Peyer's patch (tissue), 4 donors: ENCODE results near the gene CLASRP. TPM values are rescaled to one million over a fixed set of nuclear protein-coding genes. Genes with fewer than 3 reads are reported as not detected.

Source experiments
- DNase-seq, 3 donors: peaks; one replicate each; pipeline ENCODE4 v3.0.0-alpha.2; 2017 to 2019
- H3K27ac ChIP-seq, 4 donors: fragments of 200-600 bp; sonication (generic); one replicate each; pipeline ENCODE4 v1.5.1; 2016 to 2019
- H3K27me3 ChIP-seq, 2 donors: fragments of 200-600 bp; sonication (generic); one replicate each; pipeline ENCODE4 v1.5.1; 2019
- H3K36me3 ChIP-seq, 3 donors: fragments of 200-600 bp; sonication (generic); one replicate each; pipeline ENCODE4 v1.5.1; 2016 to 2019
- H3K4me1 ChIP-seq, 4 donors: fragments of 200-600 bp; sonication (generic); one replicate each; pipeline ENCODE4 v1.5.1; 2016 to 2019
- H3K4me3 ChIP-seq, 4 donors: fragments of 200-600 bp; sonication (generic); 1 replicate in 3 of 4; 2 replicates in 1 of 4; pipeline ENCODE4 v1.5.1; 2016 to 2019; ENCODE audit warnings: mild to moderate bottlenecking in 1 of 4
- H3K9me3 ChIP-seq, 4 donors: fragments of 200-600 bp; sonication (generic); one replicate each; pipeline ENCODE4 v1.5.1; 2016 to 2019; ENCODE audit warnings: mild to moderate bottlenecking in 1 of 4
- POLR2A ChIP-seq, 2 donors: fragments of 450-650 bp; IDR thresholded peaks; one replicate each; pipeline ENCODE4 v1.5.1; 2017; ENCODE audit warnings: antibody characterized with exemption in 2 of 2, mild to moderate bottlenecking in 2 of 2, moderate library complexity in 2 of 2
- total RNA-seq, 4 donors: library from RNA; depleted of rRNA; stranded (reverse); fragments of >200 nt; gene quantifications; one replicate each; pipeline ENCODE4 v1.1.0, GENCODE V29; 2016
- TF ChIP-seq, protein P1 (sequence below), 6 experiments: fragments of 450-650 bp in 4 of 6; fragments of 200-600 bp in 2 of 6; sonication (generic) in 1 of 6; IDR thresholded peaks; one replicate each; pipeline ENCODE4 v1.5.1; 2017 to 2019; ENCODE audit warnings: antibody characterized with exemption in 6 of 6, mild to moderate bottlenecking in 3 of 6, moderate library complexity in 1 of 6

Gene CLASRP
- total RNA-seq, 4 donors from 2014 or later, result 94.2 to 310 (median 147) TPM

DNA sequence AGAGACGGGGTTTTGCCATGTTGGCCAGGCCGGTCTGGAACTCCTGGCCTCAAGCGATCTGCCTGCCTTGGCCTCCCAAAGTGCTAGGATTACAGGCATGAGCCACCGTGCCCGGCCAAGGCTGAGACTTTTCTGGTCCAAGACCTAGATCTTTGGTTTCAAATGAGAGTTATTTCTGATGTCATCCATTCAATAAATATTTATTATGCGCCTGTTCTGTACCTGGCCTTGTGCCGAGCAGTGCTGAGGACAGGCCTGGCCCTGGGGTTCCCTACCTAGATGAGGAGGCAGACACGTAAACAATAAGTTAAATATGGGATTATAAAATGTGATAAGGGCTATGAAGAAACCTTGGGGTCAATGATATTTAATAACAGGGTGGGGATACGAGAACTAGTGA, 33.1 kb upstream of the CLASRP start:
- H3K27me3 ChIP-seq, result no peaks in the 10 kb centered on the region
- TF ChIP-seq POLR2A (IDR thresholded peaks at IDR 0.05), result peak in 1 of 2 donors; percentile 80
- TF ChIP-seq, protein P1, sequence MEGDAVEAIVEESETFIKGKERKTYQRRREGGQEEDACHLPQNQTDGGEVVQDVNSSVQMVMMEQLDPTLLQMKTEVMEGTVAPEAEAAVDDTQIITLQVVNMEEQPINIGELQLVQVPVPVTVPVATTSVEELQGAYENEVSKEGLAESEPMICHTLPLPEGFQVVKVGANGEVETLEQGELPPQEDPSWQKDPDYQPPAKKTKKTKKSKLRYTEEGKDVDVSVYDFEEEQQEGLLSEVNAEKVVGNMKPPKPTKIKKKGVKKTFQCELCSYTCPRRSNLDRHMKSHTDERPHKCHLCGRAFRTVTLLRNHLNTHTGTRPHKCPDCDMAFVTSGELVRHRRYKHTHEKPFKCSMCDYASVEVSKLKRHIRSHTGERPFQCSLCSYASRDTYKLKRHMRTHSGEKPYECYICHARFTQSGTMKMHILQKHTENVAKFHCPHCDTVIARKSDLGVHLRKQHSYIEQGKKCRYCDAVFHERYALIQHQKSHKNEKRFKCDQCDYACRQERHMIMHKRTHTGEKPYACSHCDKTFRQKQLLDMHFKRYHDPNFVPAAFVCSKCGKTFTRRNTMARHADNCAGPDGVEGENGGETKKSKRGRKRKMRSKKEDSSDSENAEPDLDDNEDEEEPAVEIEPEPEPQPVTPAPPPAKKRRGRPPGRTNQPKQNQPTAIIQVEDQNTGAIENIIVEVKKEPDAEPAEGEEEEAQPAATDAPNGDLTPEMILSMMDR (IDR thresholded peaks at IDR 0.05), result no peak
- peak overlapping the region in 1 of 4 donors; percentile 30 for H3K4me3 ChIP-seq
- DNase-seq, result peak in 2 of 3 donors; percentile 83 to 89
- H3K9me3 ChIP-seq, result no peaks in the 10 kb centered on the region
- H3K36me3 ChIP-seq, result no peaks in the 10 kb centered on the region
- H3K27ac ChIP-seq, result peak overlapping the region in 3 of 4 donors; percentile 67 to 93 (median 90)
- H3K4me1 ChIP-seq, result peaks cover 6 to 27% (median 7%) of the 10 kb centered on the region in 4 donors

DNA sequence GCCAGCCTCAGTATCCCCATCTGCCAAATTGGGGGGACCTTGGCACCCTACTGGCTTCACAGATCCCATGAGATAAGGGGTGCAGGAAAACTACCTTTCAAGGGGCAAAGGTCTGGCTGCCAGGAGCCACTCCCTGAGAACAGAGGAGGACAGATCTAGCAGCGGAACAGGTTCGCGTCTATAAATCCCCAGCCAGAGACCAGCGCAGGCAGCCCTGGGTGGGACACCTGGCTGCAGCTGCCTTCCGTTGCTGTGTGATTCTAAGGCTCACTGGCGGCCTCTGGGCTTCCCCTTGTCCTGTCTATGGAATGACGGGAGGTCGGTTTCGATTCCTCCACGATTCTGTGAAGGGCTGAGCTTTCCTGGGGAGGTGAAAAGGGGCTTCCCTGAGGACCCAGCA, 30.3 kb upstream of the CLASRP start:
- peak in 2 of 3 donors; percentile 82 to 87 for DNase-seq
- Histone ChIP-seq H3K27ac (peak overlapping the region in 3 of 4 donors; percentile 67 to 97 (median 90)), H3K4me3 (peak overlapping the region in 2 of 4 donors; percentile 35 to 36), H3K4me1 (peaks cover 0 to 18% (median 4%) of the 10 kb centered on the region in 4 donors), H3K36me3 (peaks cover 0 to 18% (median 0%) of the 10 kb centered on the region in 3 donors), H3K27me3 (no peaks in the 10 kb centered on the region), H3K9me3 (no peaks in the 10 kb centered on the region)
- peak; percentile 79 to 81 for TF ChIP-seq POLR2A (IDR thresholded peaks at IDR 0.05)
- TF ChIP-seq, protein P1 (IDR thresholded peaks at IDR 0.05), result peak in 1 of 6 experiments; percentile 25

DNA sequence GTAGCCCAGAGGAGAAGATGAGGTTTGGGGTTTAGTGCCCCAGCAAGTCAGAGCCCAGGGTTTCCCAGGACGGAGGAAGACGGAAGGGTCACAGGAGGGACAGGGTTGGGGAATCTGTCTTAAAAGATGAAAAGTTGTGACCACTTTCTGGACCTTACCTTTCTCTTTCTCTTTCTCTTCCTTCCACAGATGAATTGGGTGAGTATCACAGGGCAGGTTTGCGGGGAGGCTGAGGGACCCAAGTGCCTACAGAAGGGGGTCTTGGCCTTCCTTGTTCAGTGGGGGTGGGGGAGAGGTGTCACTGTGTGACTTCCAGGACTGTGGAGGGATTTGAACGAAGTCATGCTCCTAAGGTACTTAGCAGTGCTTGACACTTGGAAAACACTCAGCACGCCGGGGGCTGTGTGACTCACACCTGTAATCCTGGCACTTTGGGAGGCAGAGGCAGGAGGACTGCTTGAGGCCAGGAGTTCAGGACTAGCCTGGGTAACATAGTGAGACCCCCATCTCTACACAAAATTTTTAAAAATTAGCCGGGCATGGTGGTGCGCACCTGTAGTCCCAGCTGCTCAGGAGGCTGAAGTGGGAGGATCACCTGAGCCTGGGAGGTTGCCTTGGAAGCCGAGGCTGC, 29.1 kb upstream of the CLASRP start:
- peak overlapping the region in 1 of 4 donors; percentile 97 for H3K27ac ChIP-seq
- no peak for TF ChIP-seq POLR2A (IDR thresholded peaks at IDR 0.05)
- TF ChIP-seq, protein P1 (IDR thresholded peaks at IDR 0.05), result no peak
- no peak overlapping the region for H3K4me3 ChIP-seq
- peaks cover 0 to 16% (median 4%) of the 10 kb centered on the region in 4 donors for H3K4me1 ChIP-seq
- DNase-seq, result no peak
- H3K27me3 ChIP-seq, result no peaks in the 10 kb centered on the region
- H3K9me3 ChIP-seq, result no peaks in the 10 kb centered on the region
- H3K36me3 ChIP-seq, result peaks cover 0 to 29% (median 0%) of the 10 kb centered on the region in 3 donors

DNA sequence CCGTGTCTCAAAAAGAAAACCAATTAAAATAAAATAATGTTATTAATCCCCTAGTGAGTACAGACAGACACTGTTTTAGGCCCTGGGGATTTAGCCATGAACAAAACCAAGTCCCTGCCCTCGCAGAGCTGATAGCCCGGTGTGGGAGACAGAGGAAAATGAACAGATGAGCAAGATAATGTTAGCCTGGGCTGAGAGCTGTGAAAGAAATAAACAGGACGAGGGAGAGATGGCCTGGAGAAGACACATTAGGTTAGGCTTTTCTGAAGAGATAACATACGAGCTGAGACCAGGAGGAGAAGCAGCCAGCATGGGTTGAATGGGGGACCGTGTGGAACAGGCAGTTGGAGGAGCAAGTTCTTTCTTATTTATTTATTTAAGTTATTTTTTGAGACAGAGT, 28.5 kb upstream of the CLASRP start:
- Histone ChIP-seq H3K36me3 (peaks cover 0 to 33% (median 0%) of the 10 kb centered on the region in 3 donors), H3K4me1 (peaks cover 0 to 11% (median 4%) of the 10 kb centered on the region in 4 donors), H3K4me3 (no peak overlapping the region), H3K9me3 (no peaks in the 10 kb centered on the region), H3K27ac (no peak overlapping the region), H3K27me3 (no peaks in the 10 kb centered on the region)
- no peak for DNase-seq
- TF ChIP-seq, protein P1 (IDR thresholded peaks at IDR 0.05), result no peak
- no peak for TF ChIP-seq POLR2A (IDR thresholded peaks at IDR 0.05)

DNA sequence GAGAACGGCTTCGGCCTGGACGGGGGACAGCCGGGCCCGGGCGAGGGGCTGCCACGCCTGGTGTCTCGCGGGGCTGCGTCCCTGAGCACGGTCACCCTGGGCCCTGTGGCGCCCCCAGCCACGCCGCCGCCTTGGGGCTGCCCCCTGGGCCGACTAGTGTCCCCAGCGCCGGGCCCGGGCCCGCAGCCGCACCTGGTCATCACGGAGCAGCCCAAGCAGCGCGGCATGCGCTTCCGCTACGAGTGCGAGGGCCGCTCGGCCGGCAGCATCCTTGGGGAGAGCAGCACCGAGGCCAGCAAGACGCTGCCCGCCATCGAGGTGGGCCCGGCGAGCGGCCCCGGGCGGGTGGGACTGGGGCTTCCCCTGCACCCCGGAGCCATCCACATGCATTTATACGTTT, 26.9 kb upstream of the CLASRP start:
- Histone ChIP-seq H3K4me1 (peaks cover 0 to 7% (median 3%) of the 10 kb centered on the region in 4 donors), H3K27me3 (no peaks in the 10 kb centered on the region), H3K9me3 (no peaks in the 10 kb centered on the region), H3K36me3 (peaks cover 0 to 33% (median 0%) of the 10 kb centered on the region in 3 donors), H3K4me3 (no peak overlapping the region), H3K27ac (no peak overlapping the region)
- no peak for DNase-seq
- no peak for TF ChIP-seq POLR2A (IDR thresholded peaks at IDR 0.05)
- TF ChIP-seq, protein P1 (IDR thresholded peaks at IDR 0.05), result no peak
